HAP-1 (cell line): ENCODE results near the gene SYT2.

Source experiments
- DNase-seq, 2 experiments: peaks; one replicate each; pipeline ENCODE4 v3.0.0-alpha.2; 2016 to 2020; ENCODE audit warnings: low spot score in 2 of 2
- H3K27me3 ChIP-seq: fragments of 250-450 bp; sonication (Bioruptor Pico); 2 replicates; pipeline ENCODE4 v1.5.1; 2020; ENCODE audit warnings: low read depth, mild to moderate bottlenecking, moderate library complexity
- H3K36me3 ChIP-seq: fragments of 250-450 bp; sonication (Bioruptor Pico); replicated peaks from 2 replicates; pipeline ENCODE4 v1.5.1; 2020; ENCODE audit warnings: mild to moderate bottlenecking
- H3K4me1 ChIP-seq: fragments of 250-450 bp; sonication (Bioruptor Pico); 2 replicates; pipeline ENCODE4 v1.5.1; 2020; ENCODE audit warnings: mild to moderate bottlenecking
- H3K4me3 ChIP-seq: fragments of 250-450 bp; sonication (Bioruptor Pico); 2 replicates; pipeline ENCODE4 v1.5.1; 2020; ENCODE audit warnings: mild to moderate bottlenecking, moderate library complexity
- H3K9me3 ChIP-seq: fragments of 250-450 bp; sonication (Bioruptor Pico); 2 replicates; pipeline ENCODE4 v1.5.1; 2020; ENCODE audit warnings: mild to moderate bottlenecking, moderate library complexity
- in situ Hi-C: fragments of 300-500 bp; cut with MboI; formaldehyde crosslinking; loops from 3 replicates; pipeline ENCODE4 v1.14.3; 2020; ENCODE audit warnings: low sequenced_read_pairs, inconsistent platforms, mixed read lengths

Gene SYT2

GRCh38 chr1:202575918-202576653, 134.2 kb downstream of the SYT2 start:
- Histone ChIP-seq H3K9me3 (no peaks in the 10 kb centered on the region), H3K4me1 (peaks cover 27% of the 10 kb centered on the region), H3K36me3 (no peaks in the 10 kb centered on the region), H3K4me3 (no peak overlapping the region), H3K27me3 (no peaks in the 10 kb centered on the region)
- in situ Hi-C loops, result no loop called here
- DNase-seq, result no peak

- H3K36me3 ChIP-seq, result no peaks in the 10 kb centered on the region
- in situ Hi-C loops, result no loop called here
- no peak overlapping the region for H3K4me3 ChIP-seq
- H3K27me3 ChIP-seq, result no peaks in the 10 kb centered on the region
- no peaks in the 10 kb centered on the region for H3K9me3 ChIP-seq
- peaks cover 17% of the 10 kb centered on the region for H3K4me1 ChIP-seq
- no peak for DNase-seq
Measured at GRCh38 chr1:202572867-202573266, 137.4 kb downstream of the SYT2 start.

- Histone ChIP-seq H3K9me3 (no peaks in the 10 kb centered on the region), H3K4me3 (no peak overlapping the region), H3K4me1 (peaks cover 9% of the 10 kb centered on the region), H3K27me3 (no peaks in the 10 kb centered on the region), H3K36me3 (no peaks in the 10 kb centered on the region)
- peak; percentile 45 to 57 for DNase-seq
- in situ Hi-C loops, result no loop called here
Measured at GRCh38 chr1:202571719-202572339, 138.4 kb downstream of the SYT2 start.

- no peak for DNase-seq
- in situ Hi-C loops, result no loop called here
- Histone ChIP-seq H3K27me3 (no peaks in the 10 kb centered on the region), H3K4me3 (no peak overlapping the region), H3K36me3 (no peaks in the 10 kb centered on the region), H3K9me3 (no peaks in the 10 kb centered on the region), H3K4me1 (peaks cover 3% of the 10 kb centered on the region; the same call in 1 of the 2 replicates)
Measured at GRCh38 chr1:202569393-202570322, 140.6 kb downstream of the SYT2 start.

GRCh38 chr1:202568826-202569225, 141.4 kb downstream of the SYT2 start:
- no peak overlapping the region for H3K4me3 ChIP-seq
- peaks cover 3% of the 10 kb centered on the region; the same call in 1 of the 2 replicates for H3K4me1 ChIP-seq
- no peaks in the 10 kb centered on the region for H3K27me3 ChIP-seq
- no peak for DNase-seq
- in situ Hi-C loops, result no loop called here
- no peaks in the 10 kb centered on the region for H3K9me3 ChIP-seq
- no peaks in the 10 kb centered on the region for H3K36me3 ChIP-seq

- Histone ChIP-seq H3K27me3 (no peaks in the 10 kb centered on the region), H3K4me3 (no peak overlapping the region), H3K36me3 (no peaks in the 10 kb centered on the region), H3K9me3 (no peaks in the 10 kb centered on the region), H3K4me1 (peaks cover 3% of the 10 kb centered on the region; the same call in 1 of the 2 replicates)
- in situ Hi-C loops, result no loop called here
- DNase-seq, result no peak
Measured at GRCh38 chr1:202568410-202568809, 141.8 kb downstream of the SYT2 start.

- in situ Hi-C loops, result no loop called here
- DNase-seq, result no peak
- no peaks in the 10 kb centered on the region for H3K9me3 ChIP-seq
Measured at GRCh38 chr1:202567738-202568137, 142.5 kb downstream of the SYT2 start.

GRCh38 chr1:202565890-202566602, 144.2 kb downstream of the SYT2 start:
- Histone ChIP-seq H3K27me3 (no peaks in the 10 kb centered on the region), H3K4me1 (peaks cover 3% of the 10 kb centered on the region; the same call in 1 of the 2 replicates), H3K36me3 (no peaks in the 10 kb centered on the region), H3K9me3 (no peaks in the 10 kb centered on the region), H3K4me3 (no peak overlapping the region)
- no peak for DNase-seq
- in situ Hi-C loops, result no loop called here

More at GRCh38 chr1:202567738-202568137, 142.5 kb downstream of the SYT2 start:
- Histone ChIP-seq H3K4me1 (peaks cover 3% of the 10 kb centered on the region; the same call in 1 of the 2 replicates), H3K36me3 (no peaks in the 10 kb centered on the region), H3K27me3 (no peaks in the 10 kb centered on the region), H3K4me3 (no peak overlapping the region)

- Histone ChIP-seq H3K4me1 (peaks cover 3% of the 10 kb centered on the region; the same call in 1 of the 2 replicates), H3K4me3 (no peak overlapping the region), H3K27me3 (no peaks in the 10 kb centered on the region), H3K9me3 (no peaks in the 10 kb centered on the region), H3K36me3 (no peaks in the 10 kb centered on the region)
- DNase-seq, result no peak
- in situ Hi-C loops, result no loop called here
Measured at GRCh38 chr1:202564958-202565495, 145.2 kb downstream of the SYT2 start.

- Histone ChIP-seq H3K4me3 (no peak overlapping the region), H3K27me3 (no peaks in the 10 kb centered on the region), H3K4me1 (peaks cover 3% of the 10 kb centered on the region; the same call in 1 of the 2 replicates), H3K36me3 (no peaks in the 10 kb centered on the region), H3K9me3 (no peaks in the 10 kb centered on the region)
- in situ Hi-C loops, result no loop called here
- no peak for DNase-seq
Measured at GRCh38 chr1:202563818-202564217, 146.4 kb downstream of the SYT2 start.

- in situ Hi-C loops, result no loop called here
- H3K4me3 ChIP-seq, result no peak overlapping the region
Measured at GRCh38 chr1:202562444-202563060, 147.7 kb downstream of the SYT2 start.

GRCh38 chr1:202561726-202562443, 148.4 kb downstream of the SYT2 start:
- Histone ChIP-seq H3K36me3 (no peaks in the 10 kb centered on the region), H3K4me3 (no peak overlapping the region), H3K9me3 (no peaks in the 10 kb centered on the region), H3K27me3 (no peaks in the 10 kb centered on the region), H3K4me1 (peaks cover 2% of the 10 kb centered on the region; the same call in 1 of the 2 replicates)
- in situ Hi-C loops, result no loop called here
- no peak for DNase-seq

More at GRCh38 chr1:202562444-202563060, 147.7 kb downstream of the SYT2 start:
- Histone ChIP-seq H3K36me3 (no peaks in the 10 kb centered on the region), H3K4me1 (peaks cover 3% of the 10 kb centered on the region; the same call in 1 of the 2 replicates), H3K9me3 (no peaks in the 10 kb centered on the region), H3K27me3 (no peaks in the 10 kb centered on the region)
- DNase-seq, result no peak
